Activated T-cell treated with anti-CD3 and anti-CD28 coated beads, Interleukin-2, amount 50 U/mL, for 72 hours (primary cell): ENCODE results near the gene ZNRF1. TPM values are rescaled to one million over a fixed set of nuclear protein-coding genes. Genes with fewer than 3 reads are reported as not detected.
"Not testable (repeated sequence)": the region's sequence is repeated elsewhere in the genome, so short reads cannot be mapped to it uniquely, and the experiment has no call there.

ENCODE experiments used
- ATAC-seq, 2 donors: fragments of 150-1000 bp; cut with Tn5 transposase; replicated peaks in 1 of 2; 2 replicates each; pipeline ENCODE4 v1.10.0; 2021; ENCODE audit warnings: moderate library complexity in 2 of 2, mild to moderate bottlenecking in 1 of 2
- DNase-seq, 2 donors: peaks; one replicate each; pipeline ENCODE4 v3.0.0; 2021 to 2022; ENCODE audit warnings: mixed read lengths in 1 of 2
- H3K27ac Mint-ChIP-seq: one replicate; pipeline ENCODE4 v1.8.0; 2022; ENCODE audit warnings: mild to moderate bottlenecking, moderate library complexity, mixed read lengths
- H3K27me3 Mint-ChIP-seq: one replicate; pipeline ENCODE4 v1.8.0; 2022; ENCODE audit warnings: low read depth, mixed read lengths
- H3K36me3 Mint-ChIP-seq, 2 donors: one replicate each; pipeline ENCODE4 v1.8.0; 2022; ENCODE audit warnings: mixed read lengths in 2 of 2, mild to moderate bottlenecking in 1 of 2; ENCODE audit not compliant: insufficient read depth in 2 of 2
- H3K4me1 Mint-ChIP-seq: one replicate; pipeline ENCODE4 v1.8.0; 2022; ENCODE audit warnings: low read depth, mixed read lengths
- H3K4me3 Mint-ChIP-seq, 2 donors: one replicate each; pipeline ENCODE4 v1.8.0; 2022; ENCODE audit warnings: mild to moderate bottlenecking in 2 of 2, mixed read lengths in 2 of 2, moderate library complexity in 2 of 2
- H3K9me3 Mint-ChIP-seq, 2 donors: one replicate each; pipeline ENCODE4 v1.8.0; 2022; ENCODE audit warnings: mixed read lengths in 2 of 2
- total RNA-seq, 2 donors: library from RNA; stranded (reverse); gene quantifications; one replicate each; pipeline ENCODE4 v1.2.3, GENCODE V29; 2022

ZNRF1 gene
- total RNA-seq, 2 donors from 2014 or later, result 42.9 to 69.1 TPM

GRCh38 chr16:75024182-75024581 lies 25.4 kb downstream of the ZNRF1 start:
- Mint-ChIP-seq H3K27me3 (no peaks in the 10 kb centered on the region), H3K36me3 (peaks cover 25 to 29% of the 10 kb centered on the region in 2 donors), H3K4me3 (peak overlapping the region; percentile 36 to 43), H3K4me1 (peaks cover 42% of the 10 kb centered on the region), H3K9me3 (peaks cover 7 to 15% of the 10 kb centered on the region in 2 donors), H3K27ac (peak overlapping the region; percentile 70)
- no peak for ATAC-seq
- no peak for DNase-seq

DNA sequence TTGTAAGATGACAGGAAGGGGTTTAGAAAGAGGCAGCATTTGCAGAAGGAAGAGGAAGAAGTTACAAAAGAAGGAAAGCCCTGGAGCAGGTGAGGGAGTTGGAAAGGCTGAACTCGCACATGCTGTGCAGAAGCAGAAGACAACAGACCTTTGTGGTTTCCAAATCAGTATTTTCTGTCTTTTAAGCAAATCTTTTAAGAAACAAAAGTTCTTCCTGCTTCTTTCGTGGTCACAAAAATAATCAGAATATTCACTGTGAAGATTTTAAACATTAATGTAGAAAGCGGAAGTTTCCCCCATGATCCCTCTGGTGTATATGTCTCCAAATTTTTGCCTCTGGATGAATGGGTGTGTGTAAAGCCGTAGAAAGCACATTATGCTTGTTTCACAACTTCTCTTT lies 25.8 kb downstream of the ZNRF1 start:
- Mint-ChIP-seq H3K36me3 (peaks cover 24 to 29% of the 10 kb centered on the region in 2 donors), H3K4me3 (peak overlapping the region; percentile 36 to 43), H3K27ac (peak overlapping the region; percentile 70), H3K27me3 (no peaks in the 10 kb centered on the region), H3K4me1 (peaks cover 38% of the 10 kb centered on the region), H3K9me3 (peaks cover 7 to 15% of the 10 kb centered on the region in 2 donors)
- no peak for ATAC-seq
- DNase-seq, result no peak

DNA sequence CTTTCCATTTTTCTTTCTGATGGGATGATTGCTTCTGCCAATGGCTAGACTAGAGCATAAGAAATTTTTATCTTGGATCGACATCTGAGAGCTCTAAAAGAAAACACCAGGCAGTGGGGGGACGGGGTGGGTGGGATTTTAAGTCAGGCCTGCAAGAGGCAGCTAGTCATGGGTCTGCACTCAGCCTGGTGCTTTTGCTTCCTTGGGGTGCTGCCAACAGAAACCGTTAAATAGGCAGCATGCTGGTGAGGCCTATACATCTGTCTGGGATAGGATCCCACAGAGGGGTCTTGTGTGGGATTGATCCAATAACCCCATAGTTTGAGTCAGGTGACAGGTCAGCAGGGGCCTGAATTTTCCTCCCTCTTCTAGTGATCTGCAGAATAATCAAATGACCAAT lies 26.9 kb downstream of the ZNRF1 start:
- Mint-ChIP-seq H3K36me3 (peaks cover 18 to 25% of the 10 kb centered on the region in 2 donors), H3K27ac (no peak overlapping the region), H3K4me3 (no peak overlapping the region), H3K27me3 (no peaks in the 10 kb centered on the region), H3K4me1 (peaks cover 34% of the 10 kb centered on the region), H3K9me3 (peaks cover 4 to 9% of the 10 kb centered on the region in 2 donors)
- DNase-seq, result no peak
- ATAC-seq, result no peak

GRCh38 chr16:75026239-75026891 lies 27.5 kb downstream of the ZNRF1 start:
- not testable (repeated sequence) for H3K4me3 Mint-ChIP-seq, H3K27ac Mint-ChIP-seq, DNase-seq, H3K9me3 Mint-ChIP-seq, H3K27me3 Mint-ChIP-seq, ATAC-seq
- H3K36me3 Mint-ChIP-seq, result peaks cover 12 to 19% of the 10 kb centered on the region in 2 donors
- peaks cover 34% of the 10 kb centered on the region for H3K4me1 Mint-ChIP-seq

DNA sequence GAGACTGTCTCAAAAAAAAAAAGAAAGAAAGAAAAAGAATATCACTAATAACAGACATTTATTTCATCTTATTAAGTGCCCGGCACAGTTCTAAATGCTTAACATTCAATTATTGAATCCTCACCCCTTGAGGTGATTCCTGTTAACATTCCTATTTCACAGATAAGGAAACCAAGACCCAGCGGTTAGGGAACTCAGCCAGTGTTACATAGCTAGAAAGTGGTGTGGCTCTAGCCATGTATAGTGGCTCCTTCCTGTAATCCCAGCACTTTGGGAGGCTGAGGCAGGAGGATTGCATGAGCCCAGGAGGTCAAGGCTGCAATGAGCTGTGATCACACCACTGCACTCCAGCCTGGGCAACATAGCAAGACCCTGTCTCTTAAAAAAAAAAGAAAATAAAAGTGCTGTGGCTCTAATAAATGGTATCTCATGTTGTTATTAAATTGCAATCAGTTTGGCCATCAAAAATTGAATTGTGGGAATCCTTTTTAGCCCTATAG lies 28.1 kb downstream of the ZNRF1 start:
- no peak overlapping the region for H3K27ac Mint-ChIP-seq
- no peak overlapping the region for H3K4me3 Mint-ChIP-seq
- DNase-seq (no peak), ATAC-seq (no peak)
- H3K27me3 Mint-ChIP-seq, result no peaks in the 10 kb centered on the region
- H3K4me1 Mint-ChIP-seq, result peaks cover 34% of the 10 kb centered on the region
- H3K9me3 Mint-ChIP-seq, result peaks cover 0 to under 1% of the 10 kb centered on the region in 2 donors
- peaks cover 6 to 13% of the 10 kb centered on the region in 2 donors for H3K36me3 Mint-ChIP-seq

- H3K4me3 Mint-ChIP-seq, result no peak overlapping the region
- ATAC-seq, result no peak
- H3K9me3 Mint-ChIP-seq, result no peaks in the 10 kb centered on the region
These were observed 28.9 kb downstream of the ZNRF1 start for GRCh38 chr16:75027520-75028300.

DNA sequence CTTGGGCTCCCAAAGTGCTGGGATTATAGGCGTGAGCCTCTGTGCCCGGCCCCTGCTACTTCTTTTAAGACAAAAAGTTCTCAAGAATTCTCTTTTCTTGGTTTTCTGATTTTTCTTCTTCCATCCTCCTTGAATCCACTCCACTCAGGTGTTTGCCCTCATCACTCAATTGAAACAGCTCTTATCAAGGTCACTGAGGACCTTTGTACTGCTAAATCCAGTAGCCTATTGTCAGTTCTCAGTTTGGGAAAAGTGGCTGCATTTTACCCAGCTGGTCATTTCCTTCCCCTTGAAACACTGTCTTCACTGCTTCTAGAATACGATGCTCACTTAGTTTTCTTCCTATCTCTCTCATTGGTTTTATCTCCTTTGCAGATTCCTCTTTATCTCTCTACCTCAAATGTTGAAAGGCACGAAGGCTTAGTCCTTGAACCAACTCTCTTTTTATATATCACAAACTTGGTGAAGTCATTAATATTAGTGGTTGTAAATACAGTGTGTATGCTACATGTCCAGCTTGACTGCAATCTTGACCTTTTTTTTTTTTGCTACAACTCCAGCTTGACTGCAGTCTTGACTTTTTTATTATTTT lies 29.8 kb downstream of the ZNRF1 start:
- no peaks in the 10 kb centered on the region for H3K9me3 Mint-ChIP-seq
- no peak for DNase-seq
- H3K4me1 Mint-ChIP-seq, result peaks cover 22% of the 10 kb centered on the region
- no peak overlapping the region for H3K27ac Mint-ChIP-seq
- no peak for ATAC-seq
- peaks cover 0 to 7% of the 10 kb centered on the region in 2 donors for H3K36me3 Mint-ChIP-seq
- no peak overlapping the region for H3K4me3 Mint-ChIP-seq
- H3K27me3 Mint-ChIP-seq, result no peaks in the 10 kb centered on the region

More at GRCh38 chr16:75027520-75028300, 28.9 kb downstream of the ZNRF1 start:
- Mint-ChIP-seq H3K27ac (no peak overlapping the region), H3K27me3 (no peaks in the 10 kb centered on the region), H3K36me3 (peaks cover 4 to 10% of the 10 kb centered on the region in 2 donors), H3K4me1 (peaks cover 31% of the 10 kb centered on the region)
- no peak for DNase-seq

- Mint-ChIP-seq H3K9me3 (no peaks in the 10 kb centered on the region), H3K27me3 (no peaks in the 10 kb centered on the region), H3K4me3 (peak overlapping the region in 1 of 2 donors; percentile 31), H3K4me1 (peaks cover 13% of the 10 kb centered on the region), H3K27ac (no peak overlapping the region), H3K36me3 (peaks cover 0 to 7% of the 10 kb centered on the region in 2 donors)
- ATAC-seq, result peak in 1 of 2 donors; percentile 79
- no peak for DNase-seq
These were observed 31.0 kb downstream of the ZNRF1 start for GRCh38 chr16:75029854-75030253.

GRCh38 chr16:75032655-75033054 lies 33.8 kb downstream of the ZNRF1 start:
- H3K27ac Mint-ChIP-seq, result peak overlapping the region; percentile 39
- H3K4me1 Mint-ChIP-seq, result peaks cover 7% of the 10 kb centered on the region
- no peak overlapping the region for H3K4me3 Mint-ChIP-seq
- H3K9me3 Mint-ChIP-seq, result peaks cover 3 to 10% of the 10 kb centered on the region in 2 donors
- H3K36me3 Mint-ChIP-seq, result peaks cover 10 to 16% of the 10 kb centered on the region in 2 donors
- no peaks in the 10 kb centered on the region for H3K27me3 Mint-ChIP-seq
- ATAC-seq (no peak), DNase-seq (no peak)

- Mint-ChIP-seq H3K4me3 (no peak overlapping the region), H3K36me3 (peaks cover 16 to 27% of the 10 kb centered on the region in 2 donors)
These were observed 36.7 kb downstream of the ZNRF1 start for GRCh38 chr16:75035410-75035968.

DNA sequence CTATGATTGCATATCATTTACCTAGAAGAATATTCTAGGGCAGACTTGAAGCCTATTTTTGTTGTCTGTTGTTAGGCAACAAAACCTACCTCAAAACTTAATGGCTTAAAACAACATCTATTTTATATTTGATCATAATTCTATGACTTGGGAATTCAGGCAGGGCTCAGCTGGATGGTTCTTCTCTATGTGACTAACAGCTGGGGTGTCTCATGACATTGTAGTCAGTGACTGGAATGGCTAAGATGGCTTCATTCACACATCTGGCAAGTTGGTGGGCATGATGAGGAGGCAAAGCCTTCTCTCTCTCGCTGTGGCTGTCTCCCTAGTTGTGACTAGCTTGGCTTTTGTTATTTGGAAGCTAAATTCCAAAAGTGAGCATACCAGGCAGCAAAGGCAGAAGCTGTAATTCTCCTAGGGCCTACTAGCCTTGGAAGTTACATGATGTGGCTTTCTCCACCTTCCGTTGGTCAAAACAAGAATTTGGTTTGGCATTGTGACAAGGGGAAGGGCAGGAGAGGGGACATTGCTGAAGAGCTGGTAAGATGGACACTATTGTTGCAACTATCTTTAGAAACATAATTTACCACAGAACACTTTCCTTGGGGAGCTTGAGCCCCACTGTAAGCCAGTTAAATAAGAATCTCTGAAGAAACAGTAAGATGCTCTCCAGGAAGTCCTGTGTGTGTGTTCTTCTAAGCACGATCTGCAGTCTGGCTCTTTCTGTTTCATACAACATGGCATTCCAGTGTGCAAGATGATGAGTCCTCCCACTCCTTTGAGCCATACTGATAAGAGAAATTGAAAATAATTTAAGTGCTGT lies 39.4 kb downstream of the ZNRF1 start:
- Mint-ChIP-seq H3K27me3 (no peaks in the 10 kb centered on the region), H3K4me1 (peaks cover 8% of the 10 kb centered on the region), H3K27ac (peak overlapping the region; percentile 23), H3K9me3 (peaks cover 7 to 14% of the 10 kb centered on the region in 2 donors), H3K4me3 (no peak overlapping the region), H3K36me3 (peaks cover 16 to 27% of the 10 kb centered on the region in 2 donors)
- ATAC-seq, result no peak
- no peak for DNase-seq

More at GRCh38 chr16:75035410-75035968, 36.7 kb downstream of the ZNRF1 start:
- Mint-ChIP-seq H3K4me1 (peaks cover 1% of the 10 kb centered on the region), H3K9me3 (peaks cover 7 to 14% of the 10 kb centered on the region in 2 donors), H3K27me3 (no peaks in the 10 kb centered on the region), H3K27ac (no peak overlapping the region)
- DNase-seq, result no peak
- no peak for ATAC-seq

- peaks cover 16 to 27% of the 10 kb centered on the region in 2 donors for H3K36me3 Mint-ChIP-seq
- H3K27ac Mint-ChIP-seq, result no peak overlapping the region
- DNase-seq (no peak), ATAC-seq (no peak)
- H3K9me3 Mint-ChIP-seq, result peaks cover 7 to 14% of the 10 kb centered on the region in 2 donors
- H3K27me3 Mint-ChIP-seq, result no peaks in the 10 kb centered on the region
- H3K4me3 Mint-ChIP-seq, result no peak overlapping the region
- H3K4me1 Mint-ChIP-seq, result peaks cover 11% of the 10 kb centered on the region
These were observed 41.1 kb downstream of the ZNRF1 start for GRCh38 chr16:75039941-75040340.
